Ramos (cell line): ENCODE results near the gene PRSS21.

ENCODE experiments used
- in situ Hi-C: fragments of 300-500 bp; cut with MboI; formaldehyde crosslinking; loops from one replicate; pipeline ENCODE4 v1.14.3; 2022; ENCODE audit warnings: low sequenced_read_pairs; ENCODE audit not compliant: unreplicated experiment

The PRSS21 gene

GRCh38 chr16:2816751-2817339 is at the start of gene PRSS21:
Gene PRSS21, plus strand, starts transcription at chr16:2817237. Its CDS starts 32 bp downstream, at chr16:2817269.
- in situ Hi-C loops: no loop called here

GRCh38 chr16:2767891-2768290 is 49.1 kb upstream of the PRSS21 start:
- in situ Hi-C loops: no loop called here

GRCh38 chr16:2768403-2769089 is 48.5 kb upstream of the PRSS21 start:
- in situ Hi-C loops: no loop called here

- in situ Hi-C loops: no loop called here
Observed at GRCh38 chr16:2769100-2769529, 47.9 kb upstream of the PRSS21 start.

GRCh38 chr16:2769675-2770056 is 47.4 kb upstream of the PRSS21 start:
- in situ Hi-C loops: no loop called here

DNA sequence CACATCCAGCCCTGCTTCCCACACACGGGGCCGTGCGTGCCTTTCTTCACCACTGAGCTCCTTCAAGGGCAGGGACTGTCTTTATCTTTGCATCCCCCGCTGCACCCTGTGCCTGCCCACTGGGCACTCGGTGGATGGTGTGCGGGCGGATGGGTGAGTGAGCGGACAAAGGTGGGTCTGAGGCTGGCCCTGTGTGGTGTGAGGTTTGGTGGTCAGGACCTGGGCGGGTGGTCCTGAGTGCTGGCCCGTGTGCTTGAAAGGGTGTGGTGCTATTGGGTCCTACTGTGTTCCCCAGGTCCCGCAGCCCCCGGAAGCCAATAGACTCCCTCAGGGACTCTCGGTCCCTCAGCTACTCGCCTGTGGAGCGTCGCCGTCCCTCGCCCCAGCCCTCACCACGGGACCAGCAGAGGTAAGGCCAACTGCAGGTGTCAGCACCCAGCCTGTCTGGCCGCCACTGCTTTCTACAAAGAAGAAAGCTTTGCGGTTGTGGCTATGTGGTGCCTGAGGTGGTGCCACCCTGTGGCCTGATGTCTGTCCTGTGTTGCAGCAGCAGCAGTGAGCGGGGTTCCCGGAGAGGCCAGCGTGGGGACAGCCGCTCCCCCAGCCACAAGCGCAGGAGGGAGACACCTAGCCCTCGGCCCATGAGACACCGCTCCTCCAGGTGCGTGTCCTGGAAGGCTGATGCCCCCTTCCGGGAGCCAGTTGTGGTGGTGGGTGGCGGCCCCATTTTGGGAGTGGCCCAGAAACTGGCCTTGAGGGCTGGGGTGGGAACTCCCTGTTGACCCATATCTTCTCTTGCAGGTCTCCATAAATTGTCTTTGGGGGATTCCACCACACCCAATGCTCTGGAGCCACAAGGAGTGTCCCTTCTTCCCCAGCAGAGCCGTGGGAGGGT is 46.7 kb upstream of the PRSS21 start:
- in situ Hi-C loops: no loop called here

DNA sequence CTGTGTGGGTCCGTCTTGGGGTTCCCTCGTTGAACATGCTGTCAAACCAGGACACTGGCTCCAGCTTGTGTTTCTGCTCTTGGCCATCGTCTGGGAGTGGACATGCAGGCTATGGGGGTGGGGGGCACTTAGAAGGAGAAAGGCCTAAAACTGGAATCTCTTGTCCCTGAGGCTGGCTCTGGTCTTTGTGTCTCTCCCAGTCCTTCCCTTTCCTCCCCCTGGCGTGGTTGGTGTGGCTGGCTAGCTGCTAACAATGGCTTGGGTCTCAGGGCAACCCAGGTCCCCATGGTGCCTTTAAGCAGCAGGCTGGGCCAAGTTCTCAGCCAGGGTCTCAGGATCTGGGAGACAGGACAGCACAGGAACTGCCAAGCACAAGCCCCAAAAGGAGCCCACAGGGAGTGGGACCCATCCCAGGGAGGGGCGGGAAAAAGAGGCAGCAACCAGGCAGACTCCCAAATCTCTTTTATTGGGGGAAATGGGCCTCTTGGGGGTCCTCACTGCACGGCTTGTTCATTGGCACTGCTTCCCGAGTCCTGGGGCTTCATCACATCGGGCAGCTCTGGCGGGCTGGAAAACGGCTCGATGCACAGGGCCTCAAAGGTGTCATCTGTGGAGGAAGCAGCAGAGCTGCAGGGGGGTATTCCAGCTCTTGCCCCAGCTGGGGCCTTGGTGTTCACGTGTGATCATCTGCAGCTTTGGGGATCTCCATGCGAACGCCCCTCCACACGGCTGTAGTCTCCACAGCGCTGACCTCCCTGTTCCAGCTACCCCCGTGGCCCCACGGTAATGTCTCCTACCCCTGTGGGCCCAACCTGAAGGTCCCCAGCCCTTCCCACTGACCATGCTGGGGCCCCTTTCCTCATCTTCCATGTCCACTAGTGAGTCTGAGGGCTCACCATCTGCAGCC is 45.3 kb upstream of the PRSS21 start:
- in situ Hi-C loops: no loop called here

DNA sequence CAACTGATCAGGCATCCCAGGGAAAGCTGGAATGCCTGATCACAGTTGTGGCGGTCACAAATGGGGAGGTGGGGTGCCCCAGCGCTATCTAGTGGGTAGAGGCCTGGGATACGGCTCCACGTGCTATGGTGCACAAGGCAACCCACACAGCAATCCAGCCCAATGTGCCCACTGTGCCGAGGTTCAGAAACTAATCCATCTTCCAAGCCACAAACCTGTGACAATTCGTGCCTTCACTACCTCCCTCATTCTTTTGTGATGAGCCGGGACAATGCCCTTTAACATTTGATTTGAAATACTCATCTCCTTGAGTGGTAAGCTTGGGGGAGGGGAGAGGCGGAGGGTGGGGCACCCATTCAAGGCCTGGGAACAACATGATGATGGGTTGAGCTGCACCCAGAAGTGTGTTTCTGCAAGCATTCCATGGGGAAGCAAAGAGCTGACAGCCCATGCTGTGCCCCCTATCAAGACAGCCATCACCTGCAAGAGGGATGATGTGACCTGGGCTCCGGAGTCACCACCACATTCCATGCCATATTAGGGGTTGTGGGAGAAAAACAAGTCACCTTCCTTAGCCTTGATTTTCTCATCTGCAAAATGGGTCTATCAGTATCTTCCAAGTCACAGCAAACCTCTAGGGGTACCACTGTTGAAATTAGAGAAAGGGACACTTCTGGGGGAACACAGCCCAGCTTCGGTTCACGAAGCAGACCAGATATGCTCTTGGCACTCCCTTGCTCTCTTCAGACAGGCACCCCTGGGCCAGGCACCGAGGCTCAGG is 43.7 kb upstream of the PRSS21 start:
- in situ Hi-C loops: no loop called here

GRCh38 chr16:2774161-2774891 is 42.7 kb upstream of the PRSS21 start:
- in situ Hi-C loops: no loop called here

GRCh38 chr16:2775131-2775716 is 41.8 kb upstream of the PRSS21 start:
- in situ Hi-C loops: no loop called here

- in situ Hi-C loops: no loop called here
Observed at GRCh38 chr16:2775765-2776499, 41.1 kb upstream of the PRSS21 start.

DNA sequence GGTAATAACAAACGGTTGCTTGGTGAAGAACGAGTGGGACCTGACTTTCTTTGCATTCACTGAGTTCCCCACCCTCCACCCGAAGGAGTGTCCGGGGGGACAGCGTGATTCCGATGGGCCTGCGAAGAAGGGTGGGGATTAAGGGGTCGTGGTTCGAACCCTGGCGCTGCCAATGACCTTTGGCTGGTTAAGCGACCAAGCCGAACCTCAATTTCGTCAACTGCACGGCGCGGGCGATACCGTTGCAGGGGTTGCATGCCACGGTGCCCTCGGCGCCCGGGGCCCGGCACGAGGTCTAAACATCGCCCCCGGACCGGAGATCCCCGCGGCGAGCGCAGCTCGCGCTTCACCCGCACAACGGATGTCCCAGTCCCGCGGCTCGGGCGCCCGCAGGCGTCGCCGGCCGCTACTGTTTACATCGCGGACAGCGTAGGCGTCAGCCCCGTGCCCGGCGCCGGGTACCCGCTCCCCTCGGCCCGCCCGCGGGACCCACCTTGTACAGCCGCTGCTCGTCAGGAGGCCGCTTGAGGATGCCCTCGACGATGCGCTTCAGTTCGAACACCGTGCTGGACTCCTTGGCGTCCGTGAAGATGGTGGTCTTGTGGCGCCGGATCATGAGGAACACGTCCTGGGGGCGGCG is 40.4 kb upstream of the PRSS21 start:
- in situ Hi-C loops: no loop called here

DNA sequence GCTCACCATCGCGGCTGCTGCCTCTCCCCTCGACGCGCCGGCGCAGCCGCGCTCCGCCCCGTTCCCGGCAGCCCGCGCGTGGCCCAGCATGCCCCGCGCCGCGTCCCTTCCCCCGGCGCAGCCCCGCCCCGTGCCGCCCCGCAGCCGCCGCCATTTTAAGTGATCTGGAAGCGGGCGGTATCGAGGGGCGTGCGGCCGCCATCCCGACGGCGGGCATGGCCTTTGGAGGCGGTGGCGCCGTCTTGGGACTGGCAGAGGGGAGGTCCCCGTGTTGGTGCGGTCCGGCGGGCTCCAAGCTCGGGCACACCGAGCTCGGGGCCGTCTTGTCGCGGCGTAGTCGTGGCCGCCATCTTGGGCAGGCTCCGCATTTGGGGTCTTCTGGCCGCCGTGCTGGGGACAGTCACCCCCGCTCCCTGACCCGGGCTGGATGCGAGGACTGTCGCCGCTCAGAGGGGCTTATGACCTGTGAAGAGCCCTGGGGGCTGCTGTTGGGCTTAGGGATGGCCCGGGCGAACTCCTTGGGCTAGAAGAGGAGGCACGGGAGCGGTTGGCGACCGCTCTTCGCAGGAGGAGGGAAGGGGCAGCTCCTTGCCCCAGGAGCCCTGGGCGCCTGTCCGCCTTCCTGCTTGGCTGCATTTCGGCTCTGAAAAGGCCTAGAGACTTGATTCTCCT is 39.7 kb upstream of the PRSS21 start, which contains the start of gene ELOB:
TSS of gene ELOB (minus strand) at position 50 of the 672 bp plus-strand sequence. CDS start at position 9, 41 bp downstream.
- in situ Hi-C loops: no loop called here

- in situ Hi-C loops: no loop called here
Observed at GRCh38 chr16:2777903-2778629, 39.0 kb upstream of the PRSS21 start.

GRCh38 chr16:2778630-2778958 is 38.4 kb upstream of the PRSS21 start:
- in situ Hi-C loops: no loop called here
